NB4 (cell line): ENCODE measurements around the gene PPP1R9A.

Experiments
- CTCF ChIP-seq: IDR thresholded peaks from one replicate; pipeline ENCODE4 v1.5.1; 2012; ENCODE audit warnings: low read depth, low read length
- MAX ChIP-seq: IDR thresholded peaks from 2 replicates; pipeline ENCODE4 v1.6.1; 2011; ENCODE audit warnings: low read depth, low read length
- MYC ChIP-seq: IDR thresholded peaks from 2 replicates; pipeline ENCODE4 v1.6.1; 2011; ENCODE audit warnings: low read depth, low read length
- POLR2A ChIP-seq: IDR thresholded peaks from 2 replicates; pipeline ENCODE4 v1.6.1; 2011; ENCODE audit warnings: mild to moderate bottlenecking; ENCODE audit not compliant: insufficient read length; ENCODE audit errors: extremely low read depth

- TF ChIP-seq CTCF (no peak), MAX (no peak), POLR2A (no peak), MYC (no peak)
Observed at GRCh38 chr7:95097851-95098250, 190.5 kb downstream of the PPP1R9A start.
